Liver (tissue), 3 donors: ENCODE results near the gene ST7.

Experiments
- FOXA1 ChIP-seq: IDR thresholded peaks from 2 replicates; pipeline ENCODE4 v1.6.1; 2016; ENCODE audit warnings: antibody characterized with exemption
- GABPA ChIP-seq, 2 donors: IDR thresholded peaks in 1 of 2; conservative IDR thresholded peaks in 1 of 2; 2 replicates each; pipeline ENCODE4 v1.6.1; 2016; ENCODE audit warnings: antibody characterized with exemption in 2 of 2, mild to moderate bottlenecking in 1 of 2, moderate library complexity in 1 of 2
- HNF4G ChIP-seq: IDR thresholded peaks from 2 replicates; pipeline ENCODE4 v1.6.1; 2016; ENCODE audit warnings: antibody characterized with exemption
- JUND ChIP-seq, 2 donors: IDR thresholded peaks; 2 replicates each; pipeline ENCODE4 v1.6.1; 2016; ENCODE audit warnings: antibody characterized with exemption in 2 of 2
- RAD21 ChIP-seq, 2 donors: IDR thresholded peaks; 2 replicates each; pipeline ENCODE4 v1.6.1; 2016; ENCODE audit warnings: antibody characterized with exemption in 2 of 2, mild to moderate bottlenecking in 2 of 2
- RXRA ChIP-seq, 2 donors: IDR thresholded peaks; 2 replicates each; pipeline ENCODE4 v1.6.1; 2017 to 2018; ENCODE audit warnings: antibody characterized with exemption in 2 of 2, mild to moderate bottlenecking in 1 of 2
- SP1 ChIP-seq: IDR thresholded peaks from 2 replicates; pipeline ENCODE4 v1.6.1; 2018; ENCODE audit warnings: antibody characterized with exemption, mild to moderate bottlenecking
- TAF1 ChIP-seq: conservative IDR thresholded peaks from 2 replicates; pipeline ENCODE4 v1.6.1; 2016; ENCODE audit warnings: antibody characterized with exemption, mild to moderate bottlenecking
- YY1 ChIP-seq: IDR thresholded peaks from 2 replicates; pipeline ENCODE4 v1.6.1; 2016; ENCODE audit warnings: antibody characterized with exemption, mild to moderate bottlenecking
- TF ChIP-seq, protein P1 (sequence below): fragments of 150-350 bp; IDR thresholded peaks from 2 replicates; pipeline ENCODE4 v1.5.1; 2017; ENCODE audit warnings: improper control_type of control experiment, low read depth, low read length; ENCODE audit not compliant: missing input control
- TF ChIP-seq, protein P2 (sequence below): IDR thresholded peaks from 2 replicates; pipeline ENCODE4 v1.6.1; 2016; ENCODE audit warnings: antibody characterized with exemption
- TF ChIP-seq, protein P3 (sequence below): IDR thresholded peaks from 2 replicates; pipeline ENCODE4 v1.6.1; 2016; ENCODE audit warnings: antibody characterized with exemption
- TF ChIP-seq, protein P4 (sequence below): IDR thresholded peaks from 2 replicates; pipeline ENCODE4 v1.6.1; 2016; ENCODE audit warnings: antibody characterized with exemption, mild to moderate bottlenecking
- TF ChIP-seq, protein P5 (sequence below): IDR thresholded peaks from 2 replicates; pipeline ENCODE4 v1.6.1; 2016; ENCODE audit warnings: antibody characterized with exemption
- donor health status: healthy.
- donor health status: healthy.

- TF ChIP-seq, protein P1, sequence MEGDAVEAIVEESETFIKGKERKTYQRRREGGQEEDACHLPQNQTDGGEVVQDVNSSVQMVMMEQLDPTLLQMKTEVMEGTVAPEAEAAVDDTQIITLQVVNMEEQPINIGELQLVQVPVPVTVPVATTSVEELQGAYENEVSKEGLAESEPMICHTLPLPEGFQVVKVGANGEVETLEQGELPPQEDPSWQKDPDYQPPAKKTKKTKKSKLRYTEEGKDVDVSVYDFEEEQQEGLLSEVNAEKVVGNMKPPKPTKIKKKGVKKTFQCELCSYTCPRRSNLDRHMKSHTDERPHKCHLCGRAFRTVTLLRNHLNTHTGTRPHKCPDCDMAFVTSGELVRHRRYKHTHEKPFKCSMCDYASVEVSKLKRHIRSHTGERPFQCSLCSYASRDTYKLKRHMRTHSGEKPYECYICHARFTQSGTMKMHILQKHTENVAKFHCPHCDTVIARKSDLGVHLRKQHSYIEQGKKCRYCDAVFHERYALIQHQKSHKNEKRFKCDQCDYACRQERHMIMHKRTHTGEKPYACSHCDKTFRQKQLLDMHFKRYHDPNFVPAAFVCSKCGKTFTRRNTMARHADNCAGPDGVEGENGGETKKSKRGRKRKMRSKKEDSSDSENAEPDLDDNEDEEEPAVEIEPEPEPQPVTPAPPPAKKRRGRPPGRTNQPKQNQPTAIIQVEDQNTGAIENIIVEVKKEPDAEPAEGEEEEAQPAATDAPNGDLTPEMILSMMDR = no peak
- no peak for TF ChIP-seq YY1
- TF ChIP-seq, protein P2, sequence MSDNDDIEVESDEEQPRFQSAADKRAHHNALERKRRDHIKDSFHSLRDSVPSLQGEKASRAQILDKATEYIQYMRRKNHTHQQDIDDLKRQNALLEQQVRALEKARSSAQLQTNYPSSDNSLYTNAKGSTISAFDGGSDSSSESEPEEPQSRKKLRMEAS = no peak
- TF ChIP-seq JUND (IDR thresholded peaks at IDR 0.05) = no peak
- TF ChIP-seq RAD21 (IDR thresholded peaks at IDR 0.05) = no peak
- no peak for TF ChIP-seq GABPA (IDR thresholded peaks at IDR 0.05 in 1 of 2, conservative IDR thresholded peaks at IDR 0.05 in 1 of 2)
- TF ChIP-seq, protein P3, sequence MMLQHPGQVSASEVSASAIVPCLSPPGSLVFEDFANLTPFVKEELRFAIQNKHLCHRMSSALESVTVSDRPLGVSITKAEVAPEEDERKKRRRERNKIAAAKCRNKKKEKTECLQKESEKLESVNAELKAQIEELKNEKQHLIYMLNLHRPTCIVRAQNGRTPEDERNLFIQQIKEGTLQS = no peak
- TF ChIP-seq, protein P4, sequence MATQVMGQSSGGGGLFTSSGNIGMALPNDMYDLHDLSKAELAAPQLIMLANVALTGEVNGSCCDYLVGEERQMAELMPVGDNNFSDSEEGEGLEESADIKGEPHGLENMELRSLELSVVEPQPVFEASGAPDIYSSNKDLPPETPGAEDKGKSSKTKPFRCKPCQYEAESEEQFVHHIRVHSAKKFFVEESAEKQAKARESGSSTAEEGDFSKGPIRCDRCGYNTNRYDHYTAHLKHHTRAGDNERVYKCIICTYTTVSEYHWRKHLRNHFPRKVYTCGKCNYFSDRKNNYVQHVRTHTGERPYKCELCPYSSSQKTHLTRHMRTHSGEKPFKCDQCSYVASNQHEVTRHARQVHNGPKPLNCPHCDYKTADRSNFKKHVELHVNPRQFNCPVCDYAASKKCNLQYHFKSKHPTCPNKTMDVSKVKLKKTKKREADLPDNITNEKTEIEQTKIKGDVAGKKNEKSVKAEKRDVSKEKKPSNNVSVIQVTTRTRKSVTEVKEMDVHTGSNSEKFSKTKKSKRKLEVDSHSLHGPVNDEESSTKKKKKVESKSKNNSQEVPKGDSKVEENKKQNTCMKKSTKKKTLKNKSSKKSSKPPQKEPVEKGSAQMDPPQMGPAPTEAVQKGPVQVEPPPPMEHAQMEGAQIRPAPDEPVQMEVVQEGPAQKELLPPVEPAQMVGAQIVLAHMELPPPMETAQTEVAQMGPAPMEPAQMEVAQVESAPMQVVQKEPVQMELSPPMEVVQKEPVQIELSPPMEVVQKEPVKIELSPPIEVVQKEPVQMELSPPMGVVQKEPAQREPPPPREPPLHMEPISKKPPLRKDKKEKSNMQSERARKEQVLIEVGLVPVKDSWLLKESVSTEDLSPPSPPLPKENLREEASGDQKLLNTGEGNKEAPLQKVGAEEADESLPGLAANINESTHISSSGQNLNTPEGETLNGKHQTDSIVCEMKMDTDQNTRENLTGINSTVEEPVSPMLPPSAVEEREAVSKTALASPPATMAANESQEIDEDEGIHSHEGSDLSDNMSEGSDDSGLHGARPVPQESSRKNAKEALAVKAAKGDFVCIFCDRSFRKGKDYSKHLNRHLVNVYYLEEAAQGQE = no peak
- no peak for TF ChIP-seq TAF1
- TF ChIP-seq, protein P5, sequence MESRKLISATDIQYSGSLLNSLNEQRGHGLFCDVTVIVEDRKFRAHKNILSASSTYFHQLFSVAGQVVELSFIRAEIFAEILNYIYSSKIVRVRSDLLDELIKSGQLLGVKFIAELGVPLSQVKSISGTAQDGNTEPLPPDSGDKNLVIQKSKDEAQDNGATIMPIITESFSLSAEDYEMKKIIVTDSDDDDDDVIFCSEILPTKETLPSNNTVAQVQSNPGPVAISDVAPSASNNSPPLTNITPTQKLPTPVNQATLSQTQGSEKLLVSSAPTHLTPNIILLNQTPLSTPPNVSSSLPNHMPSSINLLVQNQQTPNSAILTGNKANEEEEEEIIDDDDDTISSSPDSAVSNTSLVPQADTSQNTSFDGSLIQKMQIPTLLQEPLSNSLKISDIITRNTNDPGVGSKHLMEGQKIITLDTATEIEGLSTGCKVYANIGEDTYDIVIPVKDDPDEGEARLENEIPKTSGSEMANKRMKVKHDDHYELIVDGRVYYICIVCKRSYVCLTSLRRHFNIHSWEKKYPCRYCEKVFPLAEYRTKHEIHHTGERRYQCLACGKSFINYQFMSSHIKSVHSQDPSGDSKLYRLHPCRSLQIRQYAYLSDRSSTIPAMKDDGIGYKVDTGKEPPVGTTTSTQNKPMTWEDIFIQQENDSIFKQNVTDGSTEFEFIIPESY = no peak
- no peak for TF ChIP-seq RXRA (IDR thresholded peaks at IDR 0.05)
- TF ChIP-seq FOXA1 = no peak
- no peak for TF ChIP-seq HNF4G
- no peak for TF ChIP-seq SP1
Measured at GRCh38 chr7:117118579-117119180, 165.4 kb downstream of the ST7 start.
